Mesodermal cell (in vitro differentiated cells): ENCODE data around the gene HSD3B1.
"Not testable (repeated sequence)": the region's sequence is repeated elsewhere in the genome, so short reads cannot be mapped to it uniquely, and the experiment has no call there.

Experiments
- H3K27ac ChIP-seq: 2 replicates; pipeline ENCODE4 v1.7.0; 2013; ENCODE audit warnings: mild to moderate bottlenecking, low read depth, low read length, moderate library complexity; ENCODE audit not compliant: severe bottlenecking
- H3K36me3 ChIP-seq: 2 replicates; pipeline ENCODE4 v1.7.1; 2013; ENCODE audit warnings: mild to moderate bottlenecking, low read length, moderate library complexity; ENCODE audit not compliant: control insufficient read depth, insufficient read depth
- H3K4me1 ChIP-seq: one replicate; pipeline ENCODE4 v1.7.1; 2013; ENCODE audit warnings: mild to moderate bottlenecking, low read length; ENCODE audit not compliant: insufficient read depth, control insufficient read depth, poor library complexity, severe bottlenecking
- H3K4me3 ChIP-seq: 2 replicates; pipeline ENCODE4 v1.7.0; 2013; ENCODE audit warnings: low read length, control low read depth, mild to moderate bottlenecking; ENCODE audit not compliant: insufficient read depth, poor library complexity, severe bottlenecking; ENCODE audit errors: extremely low read depth
- H3K9me3 ChIP-seq: 2 replicates; pipeline ENCODE4 v1.7.1; 2013; ENCODE audit warnings: mild to moderate bottlenecking, low read length, moderate library complexity; ENCODE audit not compliant: control insufficient read depth
- WGBS, 2 experiments: methylation state at CpG; one replicate each; pipeline ENCODE4 v1.1.5; 2013; ENCODE audit warnings: missing lambda C conversion rate in 2 of 2; ENCODE audit not compliant: insufficient coverage in 2 of 2; 5-methylcytosine and 5-hydroxymethylcytosine counted together

The HSD3B1 gene

DNA sequence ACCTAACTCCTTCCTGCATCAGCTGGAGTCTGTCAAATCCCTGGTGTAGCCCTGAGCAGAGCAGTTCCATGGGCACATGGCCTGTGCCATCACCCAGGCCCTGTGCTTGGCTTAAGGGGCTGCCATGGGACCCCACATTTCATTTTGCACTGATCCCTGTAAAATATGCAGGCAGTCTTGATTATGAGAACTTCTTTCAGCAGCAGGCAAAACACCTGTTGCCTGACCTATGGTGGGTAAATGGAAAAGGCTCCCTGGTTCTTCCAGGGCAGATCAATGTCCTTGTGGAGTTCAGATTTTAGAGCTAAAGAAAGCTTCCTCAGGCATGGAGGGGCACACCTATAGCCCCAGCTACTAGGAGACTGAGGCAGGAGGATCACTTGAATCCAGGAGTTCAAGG lies 44.2 kb downstream of the HSD3B1 start:
- Histone ChIP-seq H3K4me3 (no peak overlapping the region), H3K4me1 (peaks cover 7% of the 10 kb centered on the region), H3K36me3 (no peaks in the 10 kb centered on the region), H3K9me3 (no peaks in the 10 kb centered on the region), H3K27ac (no peak overlapping the region)

DNA sequence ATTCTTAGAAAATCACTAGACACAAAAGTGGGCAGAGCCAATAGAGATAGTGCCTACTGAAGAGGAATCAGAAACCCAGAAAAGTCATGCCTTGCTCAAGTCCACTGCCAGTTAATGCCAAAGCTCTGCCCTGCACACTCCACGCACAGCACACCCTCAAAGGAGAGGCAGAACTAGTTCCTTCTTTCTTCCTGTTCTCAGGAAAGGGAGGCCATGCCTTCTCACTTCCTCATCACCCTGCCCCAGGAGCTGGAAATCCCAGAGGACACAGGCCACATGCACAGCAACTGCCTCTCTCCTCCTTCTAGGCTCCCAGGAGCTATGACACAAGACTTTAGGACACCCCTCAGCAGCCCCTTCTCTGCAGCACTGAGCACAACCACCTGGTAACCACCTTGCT lies 45.6 kb downstream of the HSD3B1 start:
- H3K27ac ChIP-seq, H3K9me3 ChIP-seq, H3K4me3 ChIP-seq, H3K36me3 ChIP-seq, H3K4me1 ChIP-seq: not testable (repeated sequence)
- WGBS, 2 experiments: no CpG with 5 or more reads among the region's 1 CpG

DNA sequence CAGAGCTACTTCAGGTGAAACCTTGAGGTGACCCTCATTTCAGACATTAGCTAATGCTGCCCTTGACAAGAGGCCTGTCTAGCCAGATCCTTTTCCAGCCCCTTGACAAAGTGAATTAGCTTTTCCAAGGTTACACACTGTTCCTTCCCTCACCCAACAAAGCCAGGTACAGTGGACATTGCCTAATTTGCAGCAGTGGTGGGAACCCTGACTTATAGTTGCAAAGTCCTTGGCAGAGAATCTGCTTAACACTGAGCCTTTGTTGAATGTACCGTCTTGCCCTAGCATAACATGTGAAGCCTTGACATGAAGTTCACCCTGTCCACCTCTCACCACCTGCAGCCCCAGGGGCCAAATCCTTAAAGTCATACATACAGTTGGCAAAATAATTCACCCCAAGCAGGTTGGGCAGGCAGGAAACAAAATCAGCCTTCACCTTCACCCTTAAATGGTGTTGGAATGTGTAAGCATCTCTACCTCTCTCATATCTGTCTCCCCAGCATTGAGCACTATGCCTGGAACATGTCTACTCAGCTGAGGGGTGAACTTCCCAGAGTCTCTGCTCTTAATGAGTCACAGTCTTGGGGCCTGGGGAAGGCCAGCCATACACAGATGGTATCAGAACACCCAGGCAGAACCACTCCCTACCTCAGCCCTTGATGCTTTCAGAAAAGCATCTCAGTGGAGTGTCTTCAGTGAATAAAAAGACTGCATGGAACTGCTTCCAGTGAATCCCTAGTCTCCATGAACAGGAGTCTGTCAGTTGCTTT lies 46.5 kb downstream of the HSD3B1 start:
- H3K4me1 ChIP-seq: not testable (repeated sequence)
- WGBS, 2 experiments: 100% methylated on average over 1 of the region's 1 CpG

DNA sequence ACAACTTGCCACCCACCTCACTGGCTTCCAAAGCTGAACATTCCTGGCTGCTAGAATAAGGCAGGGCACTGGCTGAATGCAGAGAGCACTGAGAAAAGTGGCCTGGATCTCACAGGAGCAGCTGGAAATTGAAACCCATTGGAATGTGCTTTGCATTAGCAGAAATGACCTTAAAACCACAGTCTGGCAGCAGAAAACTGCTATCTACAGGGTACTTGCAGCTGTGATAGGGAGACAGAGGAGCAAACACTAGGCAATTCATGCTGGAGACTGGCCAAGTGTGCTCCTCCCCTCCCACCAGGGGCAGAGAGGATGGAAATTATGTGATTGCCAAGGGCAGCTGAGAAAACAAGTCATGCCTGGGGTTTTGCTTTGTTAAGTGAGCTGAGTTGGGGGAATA lies 47.2 kb downstream of the HSD3B1 start:
- H3K4me1 ChIP-seq: peaks cover 7% of the 10 kb centered on the region
- no peaks in the 10 kb centered on the region for H3K9me3 ChIP-seq
- no peaks in the 10 kb centered on the region for H3K36me3 ChIP-seq
- peak overlapping the region; percentile 93 for H3K27ac ChIP-seq
- H3K4me3 ChIP-seq: no peak overlapping the region

More for the DNA sequence above, 46.5 kb downstream of the HSD3B1 start:
- not testable (repeated sequence) for H3K36me3 ChIP-seq, H3K4me3 ChIP-seq, H3K9me3 ChIP-seq
- peak overlapping the region; percentile 93 for H3K27ac ChIP-seq

DNA sequence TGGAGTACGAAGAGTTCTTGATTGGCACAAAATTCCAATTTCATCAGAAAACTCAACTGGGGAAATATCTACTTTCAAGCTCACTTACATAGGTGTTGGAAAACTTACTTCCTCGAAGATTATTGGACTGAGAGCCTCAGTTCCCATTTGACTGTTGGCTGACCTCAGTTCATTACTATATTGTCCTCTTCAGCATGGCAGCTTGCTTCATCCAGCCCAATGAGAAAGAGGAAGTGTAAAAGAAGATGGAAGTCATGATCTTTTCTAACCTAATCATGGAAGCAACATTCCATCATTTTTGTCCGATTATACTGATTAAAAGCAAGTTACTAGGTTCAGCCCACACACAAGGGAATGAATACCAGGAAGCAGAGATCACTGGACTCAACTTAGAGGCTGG lies 49.4 kb downstream of the HSD3B1 start:
- 86% methylated on average over 2 of the region's 3 CpGs for WGBS, 2 experiments

DNA sequence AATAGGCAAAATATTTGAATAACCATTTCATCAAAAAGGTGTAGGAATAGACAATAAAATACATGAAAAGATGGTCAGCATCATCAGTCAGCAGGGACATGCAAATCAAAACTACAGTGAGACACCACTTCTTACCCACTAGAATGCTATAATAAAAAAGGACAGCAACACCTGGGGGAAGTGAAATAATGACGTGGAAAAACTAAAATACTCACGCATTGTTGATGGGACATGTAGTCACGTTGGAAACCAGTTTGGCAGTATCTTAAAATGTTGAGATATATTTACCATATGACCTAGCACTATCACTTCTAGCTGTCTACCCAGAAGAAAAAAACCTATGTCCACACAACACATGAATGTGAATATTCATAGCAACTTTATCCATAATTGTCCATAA lies 53.4 kb downstream of the HSD3B1 start:
- H3K9me3 ChIP-seq, H3K4me1 ChIP-seq, H3K27ac ChIP-seq, H3K4me3 ChIP-seq, H3K36me3 ChIP-seq: not testable (repeated sequence)
- no CpG with 5 or more reads among the region's 3 CpGs for WGBS, 2 experiments

More for the DNA sequence above, 49.4 kb downstream of the HSD3B1 start:
- Histone ChIP-seq H3K4me3 (no peak overlapping the region), H3K9me3 (no peaks in the 10 kb centered on the region), H3K36me3 (no peaks in the 10 kb centered on the region), H3K27ac (no peak overlapping the region), H3K4me1 (peaks cover 7% of the 10 kb centered on the region)

DNA sequence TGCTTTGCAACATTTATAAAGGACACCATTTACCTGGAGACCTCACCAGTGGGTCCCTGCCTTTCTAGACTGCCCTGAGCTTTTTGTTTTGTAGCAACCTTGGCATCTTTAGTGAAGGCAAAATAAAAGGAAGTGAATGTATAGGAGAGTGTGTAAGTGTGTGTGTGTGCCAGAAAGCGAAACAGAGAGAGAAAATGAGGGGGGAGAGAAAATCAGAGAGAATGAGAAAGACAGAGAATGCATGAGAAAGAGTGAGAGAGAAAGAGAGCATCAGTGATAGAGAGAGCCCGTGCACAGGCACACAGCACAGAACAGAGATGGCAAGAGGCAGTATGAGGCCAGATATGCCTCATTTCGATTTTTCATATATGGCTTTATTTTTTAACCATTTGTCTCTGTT lies 57.5 kb downstream of the HSD3B1 start:
- Histone ChIP-seq H3K27ac (no peak overlapping the region), H3K36me3 (no peaks in the 10 kb centered on the region), H3K4me1 (no peaks in the 10 kb centered on the region), H3K4me3 (no peak overlapping the region), H3K9me3 (no peaks in the 10 kb centered on the region)
- 90 to 93% methylated on average over 3 of the region's 3 CpGs for WGBS, 2 experiments
